ENCODE data around the gene OST4.

- no peak for TF ChIP-seq EP300 (IDR thresholded peaks at IDR 0.05)
- no peak for TF ChIP-seq CTCF (IDR thresholded peaks at IDR 0.05)
Observed at GRCh38 chr2:27095745-27096651, 24.5 kb upstream of the OST4 start.

Data from upper lobe of left lung (tissue), 4 donors.